ENCODE results near the gene USP17L19. TPM values are rescaled to one million over a fixed set of nuclear protein-coding genes. Genes with fewer than 3 reads are reported as not detected.
"Not testable (repeated sequence)": the region's sequence is repeated elsewhere in the genome, so short reads cannot be mapped to it uniquely, and the experiment has no call there.

USP17L19 gene, protein sequence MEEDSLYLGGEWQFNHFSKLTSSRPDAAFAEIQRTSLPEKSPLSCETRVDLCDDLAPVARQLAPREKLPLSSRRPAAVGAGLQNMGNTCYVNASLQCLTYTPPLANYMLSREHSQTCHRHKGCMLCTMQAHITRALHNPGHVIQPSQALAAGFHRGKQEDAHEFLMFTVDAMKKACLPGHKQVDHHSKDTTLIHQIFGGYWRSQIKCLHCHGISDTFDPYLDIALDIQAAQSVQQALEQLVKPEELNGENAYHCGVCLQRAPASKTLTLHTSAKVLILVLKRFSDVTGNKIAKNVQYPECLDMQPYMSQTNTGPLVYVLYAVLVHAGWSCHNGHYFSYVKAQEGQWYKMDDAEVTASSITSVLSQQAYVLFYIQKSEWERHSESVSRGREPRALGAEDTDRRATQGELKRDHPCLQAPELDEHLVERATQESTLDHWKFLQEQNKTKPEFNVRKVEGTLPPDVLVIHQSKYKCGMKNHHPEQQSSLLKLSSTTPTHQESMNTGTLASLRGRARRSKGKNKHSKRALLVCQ
- total RNA-seq (not detected), polyA plus RNA-seq (not detected)
- long read RNA-seq, donor 1 = 0 reads
- long read RNA-seq, donor 2 = 0 reads
- long read RNA-seq, donor 3 = 0 reads

DNA sequence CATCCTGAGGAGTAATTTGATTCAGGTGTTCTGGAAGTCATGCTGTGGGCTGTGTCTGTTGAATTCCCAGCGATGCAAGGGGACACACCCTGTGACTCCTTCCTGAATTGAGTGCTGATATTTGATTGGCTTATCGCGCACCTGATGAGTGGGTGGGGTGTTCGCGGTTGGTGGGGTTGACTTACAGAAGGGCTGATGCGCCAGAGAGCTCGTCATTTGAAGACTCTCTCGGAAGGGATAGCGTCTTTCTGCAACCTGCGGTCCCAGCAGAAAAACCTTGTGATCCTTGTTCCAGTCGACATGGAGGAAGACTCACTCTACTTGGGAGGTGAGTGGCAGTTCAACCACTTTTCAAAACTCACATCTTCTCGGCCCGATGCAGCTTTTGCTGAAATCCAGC is at the start of gene USP17L19:
Gene USP17L19 (plus strand): TSS at position 301 of the 400 bp plus-strand sequence. CDS start 0 bp downstream, at position 301.
- H3K9me3 ChIP-seq; H3K36me3 ChIP-seq; H3K4me1 ChIP-seq (ENCODE audit: insufficient read depth); DNase-seq; H3K4me3 ChIP-seq; H3K27ac ChIP-seq; intact Hi-C loops (cut with DNase I); H3K27me3 ChIP-seq: not testable (repeated sequence)
- no CpG with 5 or more reads among the region's 13 CpGs for WGBS, 3 donors

DNA sequence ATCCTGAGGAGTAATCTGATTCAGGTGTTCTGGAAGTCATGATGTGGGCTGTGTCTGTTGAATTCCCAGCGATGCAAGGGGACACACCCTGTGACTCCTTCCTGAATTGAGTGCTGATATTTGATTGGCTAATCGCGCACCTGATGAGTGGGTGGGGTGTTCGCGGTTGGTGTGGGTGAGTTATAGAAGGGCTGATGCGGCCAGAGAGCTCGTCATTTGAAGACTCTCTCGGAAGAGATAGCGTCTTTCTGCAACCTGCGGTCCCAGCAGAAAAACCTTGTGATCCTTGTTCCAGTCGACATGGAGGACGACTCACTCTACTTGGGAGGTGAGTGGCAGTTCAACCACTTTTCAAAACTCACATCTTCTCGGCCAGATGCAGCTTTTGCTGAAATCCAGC is 42.8 kb upstream of the USP17L19 start, which contains the start of gene USP17L10:
Gene USP17L10 (plus strand): TSS at position 301 of the 400 bp plus-strand sequence. CDS start 0 bp downstream, at position 301.
- H3K27ac ChIP-seq; H3K4me1 ChIP-seq (ENCODE audit: insufficient read depth); H3K36me3 ChIP-seq; intact Hi-C loops (cut with DNase I); H3K9me3 ChIP-seq; H3K27me3 ChIP-seq; DNase-seq; H3K4me3 ChIP-seq: not testable (repeated sequence)
- no CpG with 5 or more reads among the region's 13 CpGs for WGBS, 3 donors

DNA sequence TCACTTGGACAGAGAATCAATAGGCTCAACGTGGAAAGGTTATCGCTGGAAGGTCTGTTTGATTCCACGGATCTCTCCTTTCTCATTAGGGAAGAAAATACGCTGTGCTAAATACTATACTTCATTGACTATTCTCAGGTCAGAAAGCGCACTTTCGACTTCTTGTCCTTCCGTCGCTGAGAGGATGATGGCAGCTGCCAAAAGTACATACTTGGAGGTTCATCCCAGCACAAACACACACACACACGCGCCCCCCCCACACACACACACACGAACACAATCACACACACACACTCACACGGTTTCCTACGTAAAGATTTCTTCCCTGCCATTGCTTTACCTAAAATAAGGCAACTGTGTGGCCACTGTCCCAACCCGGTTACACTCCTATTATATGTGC is 38.5 kb upstream of the USP17L19 start:
- H3K9me3 ChIP-seq; H3K4me3 ChIP-seq; H3K4me1 ChIP-seq (ENCODE audit: insufficient read depth); H3K27me3 ChIP-seq; intact Hi-C loops (cut with DNase I); H3K27ac ChIP-seq; H3K36me3 ChIP-seq: not testable (repeated sequence)
- DNase-seq = peak in 1 of 5 donors; percentile 2
- 70 to 74% (median 74%) methylated on average over 11 of the region's 14 CpGs for WGBS, 3 donors

DNA sequence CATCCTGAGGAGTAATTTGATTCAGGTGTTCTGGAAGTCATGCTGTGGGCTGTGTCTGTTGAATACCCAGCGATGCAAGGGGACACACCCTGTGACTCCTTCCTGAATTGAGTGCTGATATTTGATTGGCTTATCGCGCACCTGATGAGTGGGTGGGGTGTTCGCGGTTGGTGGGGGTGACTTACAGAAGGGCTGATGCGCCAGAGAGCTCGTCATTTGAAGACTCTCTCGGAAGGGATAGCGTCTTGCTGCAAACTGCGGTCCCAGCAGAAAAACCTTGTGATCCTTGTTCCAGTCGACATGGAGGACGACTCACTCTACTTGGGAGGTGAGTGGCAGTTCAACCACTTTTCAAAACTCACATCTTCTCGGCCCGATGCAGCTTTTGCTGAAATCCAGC is 38.1 kb upstream of the USP17L19 start, which contains the start of gene USP17L11:
Gene USP17L11 (plus strand): TSS at position 301 of the 400 bp plus-strand sequence. CDS start 0 bp downstream, at position 301.
- H3K4me1 ChIP-seq (ENCODE audit: insufficient read depth); H3K4me3 ChIP-seq; H3K9me3 ChIP-seq; DNase-seq; intact Hi-C loops (cut with DNase I); H3K36me3 ChIP-seq; H3K27ac ChIP-seq; H3K27me3 ChIP-seq: not testable (repeated sequence)
- WGBS, 3 donors = no CpG with 5 or more reads among the region's 14 CpGs

DNA sequence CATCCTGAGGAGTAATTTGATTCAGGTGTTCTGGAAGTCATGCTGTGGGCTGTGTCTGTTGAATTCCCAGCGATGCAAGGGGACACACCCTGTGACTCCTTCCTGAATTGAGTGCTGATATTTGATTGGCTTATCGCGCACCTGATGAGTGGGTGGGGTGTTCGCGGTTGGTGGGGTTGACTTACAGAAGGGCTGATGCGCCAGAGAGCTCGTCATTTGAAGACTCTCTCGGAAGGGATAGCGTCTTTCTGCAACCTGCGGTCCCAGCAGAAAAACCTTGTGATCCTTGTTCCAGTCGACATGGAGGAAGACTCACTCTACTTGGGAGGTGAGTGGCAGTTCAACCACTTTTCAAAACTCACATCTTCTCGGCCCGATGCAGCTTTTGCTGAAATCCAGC is 33.3 kb upstream of the USP17L19 start, which contains the start of gene USP17L12:
Gene USP17L12 (plus strand): TSS at position 301 of the 400 bp plus-strand sequence. CDS start 0 bp downstream, at position 301.
- H3K4me1 ChIP-seq (ENCODE audit: insufficient read depth); intact Hi-C loops (cut with DNase I); H3K9me3 ChIP-seq; DNase-seq; H3K27ac ChIP-seq; H3K27me3 ChIP-seq; H3K4me3 ChIP-seq; H3K36me3 ChIP-seq: not testable (repeated sequence)
- no CpG with 5 or more reads among the region's 13 CpGs for WGBS, 3 donors

DNA sequence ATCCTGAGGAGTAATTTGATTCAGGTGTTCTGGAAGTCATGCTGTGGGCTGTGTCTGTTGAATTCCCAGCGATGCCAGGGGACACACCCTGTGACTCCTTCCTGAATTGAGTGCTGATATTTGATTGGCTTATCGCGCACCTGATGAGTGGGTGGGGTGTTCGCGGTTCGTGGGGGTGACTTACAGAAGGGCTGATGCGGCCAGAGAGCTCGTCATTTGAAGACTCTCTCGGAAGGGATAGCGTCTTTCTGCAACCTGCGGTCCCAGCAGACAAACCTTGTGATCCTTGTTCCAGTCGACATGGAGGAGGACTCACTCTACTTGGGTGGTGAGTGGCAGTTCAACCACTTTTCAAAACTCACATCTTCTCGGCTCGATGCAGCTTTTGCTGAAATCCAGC is 28.6 kb upstream of the USP17L19 start, which contains the start of gene USP17L13:
Gene USP17L13 (plus strand): TSS at position 301 of the 400 bp plus-strand sequence. CDS start 0 bp downstream, at position 301.
- no CpG with 5 or more reads among the region's 14 CpGs for WGBS, 3 donors
- intact Hi-C loops (cut with DNase I); H3K27me3 ChIP-seq; DNase-seq; H3K27ac ChIP-seq; H3K36me3 ChIP-seq; H3K4me1 ChIP-seq (ENCODE audit: insufficient read depth); H3K9me3 ChIP-seq; H3K4me3 ChIP-seq: not testable (repeated sequence)

DNA sequence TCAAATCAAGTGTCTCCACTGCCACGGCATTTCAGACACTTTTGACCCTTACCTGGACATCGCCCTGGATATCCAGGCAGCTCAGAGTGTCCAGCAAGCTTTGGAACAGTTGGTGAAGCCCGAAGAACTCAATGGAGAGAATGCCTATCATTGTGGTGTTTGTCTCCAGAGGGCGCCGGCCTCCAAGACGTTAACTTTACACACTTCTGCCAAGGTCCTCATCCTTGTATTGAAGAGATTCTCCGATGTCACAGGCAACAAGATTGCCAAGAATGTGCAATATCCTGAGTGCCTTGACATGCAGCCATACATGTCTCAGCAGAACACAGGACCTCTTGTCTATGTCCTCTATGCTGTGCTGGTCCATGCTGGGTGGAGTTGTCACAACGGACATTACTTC is 22.9 kb upstream of the USP17L19 start:
- H3K36me3 ChIP-seq; H3K27me3 ChIP-seq; H3K27ac ChIP-seq; H3K4me3 ChIP-seq; H3K9me3 ChIP-seq; intact Hi-C loops (cut with DNase I); H3K4me1 ChIP-seq (ENCODE audit: insufficient read depth): not testable (repeated sequence)
- 84 to 89% (median 86%) methylated on average over 5 of the region's 8 CpGs for WGBS, 3 donors
- DNase-seq = peak in 2 of 5 donors; percentile 4 to 32

DNA sequence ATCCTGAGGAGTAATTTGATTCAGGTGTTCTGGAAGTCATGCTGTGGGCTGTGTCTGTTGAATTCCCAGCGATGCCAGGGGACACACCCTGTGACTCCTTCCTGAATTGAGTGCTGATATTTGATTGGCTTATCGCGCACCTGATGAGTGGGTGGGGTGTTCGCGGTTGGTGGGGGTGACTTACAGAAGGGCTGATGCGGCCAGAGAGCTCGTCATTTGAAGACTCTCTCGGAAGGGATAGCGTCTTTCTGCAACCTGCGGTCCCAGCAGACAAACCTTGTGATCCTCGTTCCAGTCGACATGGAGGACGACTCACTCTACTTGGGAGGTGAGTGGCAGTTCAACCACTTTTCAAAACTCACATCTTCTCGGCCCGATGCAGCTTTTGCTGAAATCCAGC is 19.1 kb upstream of the USP17L19 start, which contains the start of gene USP17L15:
Gene USP17L15 (plus strand): TSS at position 301 of the 400 bp plus-strand sequence. CDS start 0 bp downstream, at position 301.
- H3K36me3 ChIP-seq; H3K4me3 ChIP-seq; intact Hi-C loops (cut with DNase I); H3K27me3 ChIP-seq; H3K4me1 ChIP-seq (ENCODE audit: insufficient read depth); H3K9me3 ChIP-seq; H3K27ac ChIP-seq; DNase-seq: not testable (repeated sequence)
- WGBS, 3 donors = no CpG with 5 or more reads among the region's 15 CpGs

DNA sequence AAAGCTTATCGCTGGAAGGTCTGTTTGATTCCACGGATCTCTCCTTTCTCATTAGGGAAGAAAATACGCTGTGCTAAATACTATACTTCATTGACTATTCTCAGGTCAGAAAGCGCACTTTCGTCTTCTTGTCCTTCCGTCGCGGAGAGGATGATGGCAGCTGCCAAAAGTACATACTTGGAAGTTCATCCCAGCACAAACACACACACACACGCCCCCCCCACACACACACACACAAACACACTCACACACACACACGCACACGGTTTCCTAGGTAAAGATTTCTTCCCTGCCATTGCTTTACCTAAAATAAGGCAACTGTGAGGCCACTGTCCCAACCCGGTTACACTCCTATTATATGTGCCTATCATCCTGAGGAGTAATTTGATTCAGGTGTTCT is 14.7 kb upstream of the USP17L19 start:
- DNase-seq = peak in 3 of 5 donors; percentile 1 to 17 (median 4)
- H3K4me3 ChIP-seq; H3K9me3 ChIP-seq; H3K36me3 ChIP-seq; intact Hi-C loops (cut with DNase I); H3K4me1 ChIP-seq (ENCODE audit: insufficient read depth); H3K27ac ChIP-seq; H3K27me3 ChIP-seq: not testable (repeated sequence)
- 67 to 68% methylated on average over 3 to 9 of the region's 12 CpGs; no CpG with 5 or more reads in 1 of the 3 donors for WGBS, 3 donors

DNA sequence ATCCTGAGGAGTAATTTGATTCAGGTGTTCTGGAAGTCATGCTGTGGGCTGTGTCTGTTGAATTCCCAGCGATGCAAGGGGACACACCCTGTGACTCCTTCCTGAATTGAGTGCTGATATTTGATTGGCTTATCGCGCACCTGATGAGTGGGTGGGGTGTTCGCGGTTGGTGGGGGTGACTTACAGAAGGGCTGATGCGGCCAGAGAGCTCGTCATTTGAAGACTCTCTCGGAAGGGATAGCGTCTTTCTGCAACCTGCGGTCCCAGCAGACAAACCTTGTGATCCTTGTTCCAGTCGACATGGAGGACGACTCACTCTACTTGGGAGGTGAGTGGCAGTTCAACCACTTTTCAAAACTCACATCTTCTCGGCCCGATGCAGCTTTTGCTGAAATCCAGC is 9.6 kb upstream of the USP17L19 start, which contains the start of gene USP17L17:
Gene USP17L17 (plus strand): TSS at position 301 of the 400 bp plus-strand sequence. CDS start 0 bp downstream, at position 301.
- H3K27ac ChIP-seq; H3K27me3 ChIP-seq; H3K4me3 ChIP-seq; H3K36me3 ChIP-seq; H3K4me1 ChIP-seq (ENCODE audit: insufficient read depth); intact Hi-C loops (cut with DNase I); H3K9me3 ChIP-seq; DNase-seq: not testable (repeated sequence)
- 89 to 97% (median 90%) methylated on average over 5 to 14 of the region's 14 CpGs for WGBS, 3 donors

DNA sequence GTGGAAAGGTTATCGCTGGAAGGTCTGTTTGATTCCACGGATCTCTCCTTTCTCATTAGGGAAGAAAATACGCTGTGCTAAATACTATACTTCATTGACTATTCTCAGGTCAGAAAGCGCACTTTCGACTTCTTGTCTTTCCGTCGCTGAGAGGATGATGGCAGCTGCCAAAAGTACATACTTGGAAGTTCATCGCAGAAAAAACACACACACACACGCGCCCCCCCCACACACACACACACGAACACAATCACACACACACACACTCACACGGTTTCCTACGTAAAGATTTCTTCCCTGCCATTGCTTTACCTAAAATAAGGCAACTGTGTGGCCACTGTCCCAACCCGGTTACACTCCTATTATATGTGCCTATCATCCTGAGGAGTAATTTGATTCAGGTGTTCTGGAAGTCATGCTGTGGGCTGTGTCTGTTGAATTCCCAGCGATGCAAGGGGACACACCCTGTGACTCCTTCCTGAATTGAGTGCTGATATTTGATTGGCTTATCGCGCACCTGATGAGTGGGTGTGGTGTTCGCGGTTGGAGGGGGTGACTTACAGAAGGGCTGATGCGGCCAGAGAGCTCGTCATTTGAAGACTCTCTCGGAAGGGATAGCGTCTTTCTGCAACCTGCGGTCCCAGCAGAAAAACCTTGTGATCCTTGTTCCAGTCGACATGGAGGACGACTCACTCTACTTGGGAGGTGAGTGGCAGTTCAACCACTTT is 5.1 kb upstream of the USP17L19 start, which contains the start of gene USP17L18:
Gene USP17L18 (plus strand): TSS at position 678 of the 728 bp plus-strand sequence. CDS start 0 bp downstream, at position 678.
- intact Hi-C loops (cut with DNase I); H3K36me3 ChIP-seq; H3K4me3 ChIP-seq; H3K27me3 ChIP-seq; H3K4me1 ChIP-seq (ENCODE audit: insufficient read depth); H3K27ac ChIP-seq; H3K9me3 ChIP-seq: not testable (repeated sequence)
- DNase-seq = peak in 4 of 5 donors; percentile 5 to 28 (median 15)
- WGBS, 3 donors = 82 to 89% (median 88%) methylated on average over 12 to 16 of the region's 26 CpGs
